Stimulated activated naive B cell treated with anti-CD40 and anti-IgM and Interleukin-4, amounts not matched to agents 10 μg/mL and 1 μg/mL and 100 μg/mL, for 72 hours (primary cell): Measurements from ENCODE around the gene TNIP1.

Experiments
- ATAC-seq, 2 donors: fragments of 150-1000 bp; cut with Tn5 transposase; replicated peaks; 2 replicates each; pipeline ENCODE4 v1.10.0; 2021; ENCODE audit warnings: moderate library complexity in 1 of 2
- DNase-seq: peaks from one replicate; pipeline ENCODE4 v3.0.0; 2021
- H3K27ac Mint-ChIP-seq: one replicate; pipeline ENCODE4 v1.8.0; 2022; ENCODE audit warnings: mild to moderate bottlenecking, mixed read lengths
- H3K27me3 Mint-ChIP-seq, 2 donors: one replicate each; pipeline ENCODE4 v1.8.0; 2022; ENCODE audit warnings: mixed read lengths in 2 of 2
- H3K36me3 Mint-ChIP-seq, 2 donors: one replicate each; pipeline ENCODE4 v1.8.0; 2022; ENCODE audit warnings: mixed read lengths in 2 of 2, mild to moderate bottlenecking in 1 of 2
- H3K4me1 Mint-ChIP-seq, 2 donors: one replicate each; pipeline ENCODE4 v1.8.0; 2022; ENCODE audit warnings: mixed read lengths in 2 of 2, mild to moderate bottlenecking in 1 of 2
- H3K4me3 Mint-ChIP-seq, 2 donors: one replicate each; pipeline ENCODE4 v1.8.0; 2022; ENCODE audit warnings: mild to moderate bottlenecking in 2 of 2, mixed read lengths in 2 of 2, moderate library complexity in 1 of 2
- H3K9me3 Mint-ChIP-seq, 2 donors: one replicate each; pipeline ENCODE4 v1.8.0; 2022; ENCODE audit warnings: mixed read lengths in 2 of 2, mild to moderate bottlenecking in 1 of 2

Gene TNIP1

DNA sequence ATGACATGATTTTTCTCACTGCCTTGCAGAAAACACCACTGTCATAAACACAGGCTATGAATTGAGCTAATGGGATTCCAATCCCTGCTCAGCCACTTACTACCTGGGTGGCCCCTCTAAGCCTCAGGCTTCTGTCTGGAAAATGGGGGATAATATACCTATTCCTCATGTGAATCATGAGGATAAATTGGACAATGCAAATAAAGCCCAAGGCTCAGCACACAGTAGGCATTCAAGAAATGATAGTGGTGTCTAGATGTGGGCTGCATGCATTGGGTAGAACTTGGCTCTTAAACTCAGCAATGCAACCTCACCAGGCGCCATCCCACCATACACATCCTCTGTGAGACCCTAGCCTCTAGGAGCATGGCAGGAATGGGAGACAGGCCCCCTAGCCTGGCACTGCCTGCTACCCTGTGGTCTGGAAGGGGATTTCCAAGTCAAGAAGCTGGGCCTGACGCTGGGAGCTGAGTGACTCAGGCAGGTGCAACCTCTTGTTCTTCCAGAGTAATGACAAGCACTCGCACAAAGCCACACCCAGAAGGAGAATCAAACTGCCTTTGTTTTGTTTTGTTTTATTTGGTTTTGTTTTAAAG is 2.3 kb upstream of the TNIP1 start:
- no peaks in the 10 kb centered on the region for H3K9me3 Mint-ChIP-seq
- peak; percentile 16 to 17 for ATAC-seq
- H3K36me3 Mint-ChIP-seq, result peaks cover 71 to 76% of the 10 kb centered on the region in 2 donors
- no peaks in the 10 kb centered on the region for H3K27me3 Mint-ChIP-seq
- H3K4me3 Mint-ChIP-seq, result peak overlapping the region; percentile 89 to 92
- peaks cover 41 to 75% of the 10 kb centered on the region in 2 donors for H3K4me1 Mint-ChIP-seq
- peak overlapping the region; percentile 88 for H3K27ac Mint-ChIP-seq
- DNase-seq, result peak; percentile 57

DNA sequence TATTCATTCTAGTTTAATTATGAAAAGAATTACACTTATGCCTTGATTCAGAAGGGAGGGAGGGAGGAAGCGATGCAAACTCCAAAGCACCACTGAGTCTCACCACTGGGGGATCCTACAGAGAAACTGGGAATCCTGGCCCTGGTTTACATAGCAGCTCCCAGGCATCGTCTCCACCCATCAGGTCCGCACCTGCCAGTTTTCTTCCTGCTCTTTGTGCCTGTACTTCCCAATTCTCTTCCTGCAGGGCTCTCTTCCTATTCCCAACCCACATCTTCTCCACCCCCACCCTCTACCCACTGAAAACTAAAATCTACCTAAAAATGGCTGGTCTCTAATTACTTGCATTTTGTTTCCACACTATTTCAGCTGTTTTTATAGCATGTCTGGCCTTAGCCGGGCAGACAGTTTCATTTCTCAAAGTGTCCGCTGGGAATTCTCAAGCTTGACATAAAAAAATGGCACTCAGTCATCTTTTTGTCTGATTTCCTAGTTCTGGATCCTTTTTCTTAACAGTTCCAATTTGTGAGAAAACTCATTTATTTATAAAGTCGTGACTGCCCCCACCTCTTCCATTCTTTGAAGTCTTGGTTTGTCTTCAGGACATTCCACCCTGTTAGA is 1.6 kb upstream of the TNIP1 start:
- DNase-seq (no peak), ATAC-seq (no peak)
- Mint-ChIP-seq H3K4me3 (peak overlapping the region; percentile 89 to 92), H3K27me3 (no peaks in the 10 kb centered on the region), H3K36me3 (peaks cover 79 to 84% of the 10 kb centered on the region in 2 donors), H3K27ac (peak overlapping the region; percentile 88), H3K9me3 (no peaks in the 10 kb centered on the region), H3K4me1 (peaks cover 45 to 77% of the 10 kb centered on the region in 2 donors)

DNA sequence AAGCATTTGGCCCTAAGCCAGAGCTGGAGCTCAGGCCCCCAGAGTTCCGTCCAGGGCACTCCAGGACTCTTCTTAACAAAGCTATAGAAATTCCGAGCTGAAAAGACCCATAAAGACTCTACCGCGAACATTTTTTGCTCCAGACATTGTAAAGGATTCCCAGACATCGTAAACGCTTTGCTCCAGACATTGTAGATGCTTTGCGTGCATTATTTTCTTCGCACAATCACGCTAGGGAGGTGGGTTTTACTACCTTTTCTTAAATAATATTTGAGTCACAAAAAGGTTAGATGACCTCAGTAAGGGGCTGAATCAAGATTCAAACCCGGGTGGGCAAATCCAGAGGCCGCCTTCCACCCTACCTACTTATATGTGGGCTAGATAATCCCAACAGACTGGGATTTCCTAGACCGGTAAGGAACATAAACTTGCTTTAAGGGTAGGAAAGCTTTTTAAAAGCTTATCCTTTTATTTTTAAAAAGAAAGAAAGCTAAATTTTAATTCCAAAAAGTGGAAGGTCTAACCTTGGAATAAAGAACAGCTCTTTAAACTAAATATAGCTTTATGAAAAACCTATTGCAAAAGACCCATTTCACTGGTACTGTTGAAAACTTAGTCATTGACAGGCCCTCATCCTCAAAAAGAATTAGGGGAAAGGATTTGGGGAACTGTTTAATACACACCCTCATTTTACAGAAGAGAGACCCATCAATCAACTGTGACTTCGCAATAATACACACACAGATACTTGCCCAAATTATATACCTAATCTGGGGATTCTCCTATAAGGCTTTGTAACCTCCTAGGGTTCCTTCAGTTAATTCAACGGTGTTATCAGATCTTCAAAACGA is 822 bp upstream of the TNIP1 start:
- Mint-ChIP-seq H3K4me3 (peak overlapping the region; percentile 89 to 99), H3K4me1 (peaks cover 51 to 77% of the 10 kb centered on the region in 2 donors), H3K9me3 (no peaks in the 10 kb centered on the region), H3K36me3 (peaks cover 82 to 89% of the 10 kb centered on the region in 2 donors), H3K27me3 (no peaks in the 10 kb centered on the region), H3K27ac (peak overlapping the region; percentile 91)
- ATAC-seq, result no peak
- no peak for DNase-seq

DNA sequence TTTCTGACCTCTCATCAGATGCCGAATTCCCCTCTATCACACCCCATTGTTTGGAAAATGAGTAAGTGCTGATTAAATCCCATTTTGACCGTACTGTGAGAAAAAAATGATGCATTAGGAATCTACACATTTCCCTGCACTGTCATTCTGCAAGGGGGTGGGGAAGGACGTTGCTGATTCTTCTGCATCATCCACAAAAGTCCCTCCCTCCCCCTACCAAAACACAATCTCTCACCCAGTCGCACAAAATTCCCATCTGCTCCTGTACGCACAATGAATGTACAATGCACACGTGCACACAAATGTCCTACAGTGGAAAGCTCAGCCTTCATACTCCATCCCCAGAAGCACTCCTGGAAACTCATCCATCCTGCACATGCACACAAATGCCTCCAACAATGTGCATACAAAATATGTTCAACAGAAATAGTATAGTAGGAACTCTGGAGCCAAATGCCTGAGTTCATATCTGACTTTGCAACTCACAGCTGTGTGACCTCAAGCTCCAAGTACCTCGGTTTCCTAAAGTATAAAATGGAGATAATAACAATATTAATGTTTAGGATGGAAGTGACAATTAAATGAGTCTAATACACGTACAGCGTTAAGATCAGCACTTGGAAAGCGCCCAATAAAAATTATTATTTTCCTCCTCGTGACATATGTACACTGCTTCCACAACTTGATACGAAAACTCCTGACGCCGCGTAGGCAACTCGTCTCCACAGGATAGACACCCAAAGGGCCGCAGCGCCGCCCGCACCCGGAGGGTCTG is 809 bp downstream of the TNIP1 start:
- Mint-ChIP-seq H3K36me3 (peaks cover 84 to 91% of the 10 kb centered on the region in 2 donors), H3K4me3 (peak overlapping the region; percentile 79 to 99), H3K27ac (peak overlapping the region; percentile 91), H3K27me3 (no peaks in the 10 kb centered on the region), H3K9me3 (peaks cover 0 to 5% of the 10 kb centered on the region in 2 donors), H3K4me1 (peaks cover 59 to 80% of the 10 kb centered on the region in 2 donors)
- DNase-seq (no peak), ATAC-seq (no peak)

DNA sequence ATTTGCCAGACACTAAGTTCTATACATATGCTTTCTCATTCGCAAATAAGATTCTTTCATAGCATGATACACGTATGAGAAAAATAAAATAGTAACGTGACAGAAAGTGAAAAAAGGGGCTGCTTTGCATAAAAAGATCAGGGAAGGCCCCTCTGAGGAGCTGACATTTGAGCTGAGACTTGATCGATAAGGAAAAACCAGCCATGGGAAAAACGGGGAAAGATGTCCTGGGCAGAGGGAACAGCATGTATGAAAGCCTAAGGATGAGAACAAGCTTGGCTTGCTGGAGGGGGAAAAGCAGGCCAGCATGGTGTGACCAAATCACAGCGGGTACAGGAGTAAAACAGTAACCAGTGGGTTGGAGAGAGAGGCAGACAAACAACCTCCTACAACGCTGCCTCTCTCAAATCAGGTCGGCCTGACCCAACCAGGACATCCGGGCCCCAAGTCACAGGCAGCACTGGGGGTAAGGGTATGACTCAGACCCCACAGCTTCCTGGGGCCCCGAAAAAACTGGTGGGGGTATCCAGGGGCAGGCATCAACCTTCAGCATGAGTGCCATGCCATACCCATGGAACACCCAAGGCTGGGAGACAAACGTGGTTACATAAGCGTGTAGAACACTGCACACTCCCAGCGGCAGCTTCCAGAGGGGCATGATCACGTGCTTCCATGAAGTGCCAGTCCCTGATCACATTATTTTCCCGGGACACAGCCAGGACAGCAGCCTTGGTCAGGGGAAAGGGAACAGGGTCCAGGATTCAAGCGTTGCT is 2.2 kb downstream of the TNIP1 start:
- H3K36me3 Mint-ChIP-seq, result peaks cover 74 to 86% of the 10 kb centered on the region in 2 donors
- DNase-seq, result peak; percentile 72

DNA sequence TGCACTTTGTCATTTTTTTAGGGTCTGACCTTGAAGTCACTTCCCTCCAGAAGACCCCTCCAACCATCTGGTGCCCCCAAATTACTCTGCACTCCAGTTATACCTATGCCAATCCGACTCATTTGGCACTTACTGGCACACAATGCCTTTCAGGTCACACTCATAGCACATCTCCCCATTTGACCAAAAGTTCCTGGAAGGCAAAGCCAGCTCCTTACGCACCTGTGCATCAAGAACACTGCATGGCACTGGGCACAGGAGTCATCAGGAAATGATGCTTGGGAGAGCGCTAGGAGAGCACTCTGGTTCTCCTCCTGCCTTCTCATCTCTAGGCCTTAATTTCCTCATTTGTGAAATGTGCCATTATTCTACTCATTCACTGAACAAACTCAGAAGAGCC is 2.9 kb downstream of the TNIP1 start:
- ATAC-seq, result no peak
- peaks cover 54 to 76% of the 10 kb centered on the region in 2 donors for H3K4me1 Mint-ChIP-seq

More for the DNA sequence above, 2.2 kb downstream of the TNIP1 start:
- Mint-ChIP-seq H3K27ac (peak overlapping the region; percentile 91), H3K9me3 (peaks cover 2 to 5% of the 10 kb centered on the region in 2 donors), H3K27me3 (no peaks in the 10 kb centered on the region), H3K4me1 (peaks cover 56 to 76% of the 10 kb centered on the region in 2 donors), H3K4me3 (peak overlapping the region; percentile 79 to 99)
- peak; percentile 65 to 67 for ATAC-seq

DNA sequence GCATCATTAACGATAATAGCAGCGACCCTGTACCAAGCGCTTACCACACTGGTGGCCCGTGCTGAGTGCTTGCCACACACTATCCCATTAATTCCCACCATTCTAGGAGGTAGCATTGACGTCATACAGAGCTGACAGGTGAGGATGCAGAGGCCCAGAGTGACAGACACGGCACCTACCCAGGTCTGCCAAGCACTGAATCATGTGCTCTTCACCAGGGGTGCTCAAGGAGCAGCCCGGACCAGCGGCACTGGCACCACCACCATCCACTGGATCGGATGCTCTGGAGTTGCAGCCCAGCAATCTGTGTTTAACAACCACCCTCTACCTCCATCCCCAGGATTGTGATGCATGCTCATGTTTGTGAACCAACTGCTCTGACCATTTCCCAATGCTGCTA is 3.4 kb downstream of the TNIP1 start:
- DNase-seq (no peak), ATAC-seq (no peak)
- Mint-ChIP-seq H3K9me3 (peaks cover 2 to 5% of the 10 kb centered on the region in 2 donors), H3K4me3 (peak overlapping the region; percentile 79 to 99), H3K36me3 (peaks cover 74 to 88% of the 10 kb centered on the region in 2 donors), H3K27me3 (no peaks in the 10 kb centered on the region), H3K27ac (peak overlapping the region; percentile 91), H3K4me1 (peaks cover 55 to 76% of the 10 kb centered on the region in 2 donors)

More for the DNA sequence above, 2.9 kb downstream of the TNIP1 start:
- peak overlapping the region; percentile 79 to 99 for H3K4me3 Mint-ChIP-seq
- DNase-seq, result no peak
- peak overlapping the region; percentile 91 for H3K27ac Mint-ChIP-seq
- H3K9me3 Mint-ChIP-seq, result peaks cover 2 to 5% of the 10 kb centered on the region in 2 donors
- H3K36me3 Mint-ChIP-seq, result peaks cover 74 to 87% of the 10 kb centered on the region in 2 donors
- H3K27me3 Mint-ChIP-seq, result no peaks in the 10 kb centered on the region

DNA sequence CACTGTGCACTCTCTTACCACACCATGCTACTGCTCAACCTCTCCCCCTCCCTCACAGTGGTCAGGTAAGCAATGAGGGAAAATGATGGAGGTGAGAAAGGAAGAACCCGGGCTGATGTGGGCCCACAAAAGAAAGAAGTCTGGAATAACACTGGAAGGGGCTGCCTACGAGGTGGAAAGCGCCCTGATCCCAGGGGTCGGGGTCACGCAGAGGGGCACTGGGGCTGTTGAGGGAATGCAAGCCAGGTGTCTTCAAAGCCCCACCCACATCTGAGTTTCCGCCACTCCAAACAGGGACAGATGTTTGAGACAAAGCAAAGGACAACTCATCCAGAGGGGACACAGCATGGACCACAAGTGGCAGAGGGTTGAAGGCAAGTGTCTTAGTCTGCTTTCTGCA is 4.2 kb downstream of the TNIP1 start:
- peak overlapping the region; percentile 79 to 99 for H3K4me3 Mint-ChIP-seq
- DNase-seq, result no peak
- H3K27ac Mint-ChIP-seq, result peak overlapping the region; percentile 91
- no peak for ATAC-seq
- peaks cover 80 to 90% of the 10 kb centered on the region in 2 donors for H3K36me3 Mint-ChIP-seq
- H3K27me3 Mint-ChIP-seq, result no peaks in the 10 kb centered on the region
- H3K9me3 Mint-ChIP-seq, result peaks cover 2 to 5% of the 10 kb centered on the region in 2 donors
- peaks cover 61 to 80% of the 10 kb centered on the region in 2 donors for H3K4me1 Mint-ChIP-seq

DNA sequence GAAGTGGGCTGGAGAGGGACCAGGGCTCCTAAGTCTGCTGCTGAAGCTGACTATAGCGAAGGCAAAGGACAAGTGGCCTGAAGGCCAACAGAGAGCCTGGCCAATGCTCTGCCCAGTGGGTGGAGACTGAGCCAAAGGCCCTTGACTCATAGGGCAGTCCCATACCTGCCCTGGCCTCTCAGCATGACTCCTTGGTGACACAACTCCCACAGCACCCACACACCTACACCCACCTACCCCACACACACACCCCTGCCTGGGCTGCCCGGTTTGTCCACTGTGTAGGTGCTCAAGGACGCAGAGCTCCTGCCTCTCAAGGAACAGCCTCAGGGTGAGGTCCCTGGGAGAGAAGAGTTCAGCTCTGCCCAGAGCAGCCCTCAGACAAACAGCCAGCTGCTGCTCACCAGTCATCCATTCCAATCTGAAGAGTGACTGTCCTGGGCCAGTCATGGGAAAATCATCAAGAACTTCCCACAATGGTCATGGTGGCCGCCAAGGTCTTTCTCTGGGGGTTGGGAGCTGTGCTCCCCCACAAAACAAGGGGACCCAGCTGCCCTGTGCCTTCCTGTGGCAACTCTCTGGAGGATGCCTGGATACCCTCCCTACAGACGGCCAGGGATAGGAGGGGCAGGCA is 5.0 kb downstream of the TNIP1 start:
- peaks cover 67 to 88% of the 10 kb centered on the region in 2 donors for H3K4me1 Mint-ChIP-seq
- no peak for ATAC-seq
- H3K9me3 Mint-ChIP-seq, result peaks cover 2 to 5% of the 10 kb centered on the region in 2 donors
- no peak for DNase-seq
- peak overlapping the region; percentile 91 for H3K27ac Mint-ChIP-seq
- H3K36me3 Mint-ChIP-seq, result peaks cover 80 to 91% of the 10 kb centered on the region in 2 donors
- peak overlapping the region; percentile 79 to 99 for H3K4me3 Mint-ChIP-seq
- H3K27me3 Mint-ChIP-seq, result no peaks in the 10 kb centered on the region

DNA sequence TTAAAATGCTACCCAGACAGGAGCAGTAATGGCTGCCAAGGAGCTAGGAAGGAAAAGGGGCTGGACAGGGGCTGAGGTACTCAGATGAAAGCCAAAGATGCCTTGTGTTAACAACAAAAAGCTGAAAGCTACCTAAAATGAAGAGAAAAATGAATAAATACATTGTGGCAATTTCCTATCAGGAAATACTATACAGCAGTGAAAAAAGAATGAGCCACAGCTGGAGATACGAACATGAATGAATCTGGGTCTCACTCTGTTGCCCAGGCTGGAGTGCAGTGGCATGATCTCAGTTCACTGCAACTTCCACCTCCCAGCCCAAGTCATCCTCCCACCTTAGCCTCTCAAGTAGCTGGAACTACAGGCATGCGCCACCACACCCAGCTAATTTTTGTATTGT is 6.3 kb downstream of the TNIP1 start:
- no peak for ATAC-seq
- no peak for DNase-seq
- H3K36me3 Mint-ChIP-seq, result peaks cover 72 to 90% of the 10 kb centered on the region in 2 donors
- peaks cover 2 to 5% of the 10 kb centered on the region in 2 donors for H3K9me3 Mint-ChIP-seq
- H3K27ac Mint-ChIP-seq, result peak overlapping the region; percentile 92
- peak overlapping the region; percentile 69 to 72 for H3K4me3 Mint-ChIP-seq
- H3K27me3 Mint-ChIP-seq, result no peaks in the 10 kb centered on the region
- peaks cover 73 to 94% of the 10 kb centered on the region in 2 donors for H3K4me1 Mint-ChIP-seq

DNA sequence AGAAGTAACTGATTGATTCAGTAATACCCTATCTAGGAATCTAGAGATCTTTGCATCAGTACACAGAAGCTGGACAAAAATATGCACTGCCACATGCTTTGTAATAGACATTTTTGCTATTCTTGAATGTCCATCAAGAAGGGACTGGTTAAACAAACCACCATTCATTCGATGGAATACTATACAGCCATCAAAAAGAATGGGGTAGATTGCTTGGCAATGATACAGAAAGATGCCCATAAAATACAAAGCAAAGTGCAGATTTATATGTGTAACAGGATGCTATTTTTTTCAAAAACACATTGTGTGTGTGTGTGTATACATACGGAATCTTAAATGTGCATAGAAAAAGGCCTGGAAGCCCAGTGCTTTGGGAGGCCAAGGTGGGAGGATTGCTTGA is 7.6 kb downstream of the TNIP1 start:
- Mint-ChIP-seq H3K9me3 (peaks cover 2 to 5% of the 10 kb centered on the region in 2 donors), H3K27ac (peak overlapping the region; percentile 92), H3K4me3 (peak overlapping the region in 1 of 2 donors; percentile 56), H3K27me3 (no peaks in the 10 kb centered on the region), H3K4me1 (peaks cover 80 to 94% of the 10 kb centered on the region in 2 donors), H3K36me3 (peaks cover 70 to 87% of the 10 kb centered on the region in 2 donors)
- ATAC-seq, result no peak
- no peak for DNase-seq

DNA sequence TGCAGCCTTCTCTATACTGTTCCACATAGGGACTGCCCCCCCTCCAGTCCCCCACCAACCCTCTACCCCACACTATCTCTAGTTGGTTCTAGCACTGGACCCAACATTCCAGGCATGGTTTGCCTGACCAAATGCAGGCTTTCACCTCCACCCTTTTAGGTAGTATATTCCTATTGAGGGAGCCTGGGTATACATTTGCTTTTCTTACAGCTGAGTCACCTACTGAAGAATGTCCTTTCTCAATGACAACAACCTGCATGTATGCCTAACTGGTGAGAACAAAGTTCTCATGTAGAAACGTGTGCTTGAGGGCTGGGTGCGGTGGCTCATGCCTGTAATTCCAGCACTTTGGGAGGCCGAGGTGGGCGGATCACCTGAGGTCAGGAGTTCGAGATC is 8.2 kb downstream of the TNIP1 start:
- H3K4me3 Mint-ChIP-seq, result peak overlapping the region; percentile 34 to 56
- peak overlapping the region; percentile 92 for H3K27ac Mint-ChIP-seq
- H3K9me3 Mint-ChIP-seq, result peaks cover 4 to 5% of the 10 kb centered on the region in 2 donors
- ATAC-seq (no peak), DNase-seq (no peak)
- peaks cover 80 to 94% of the 10 kb centered on the region in 2 donors for H3K4me1 Mint-ChIP-seq
- H3K27me3 Mint-ChIP-seq, result no peaks in the 10 kb centered on the region
- peaks cover 70 to 87% of the 10 kb centered on the region in 2 donors for H3K36me3 Mint-ChIP-seq
